ENCODE data around the gene PTGS1.
"Not testable (repeated sequence)": the region's sequence is repeated elsewhere in the genome, so short reads cannot be mapped to it uniquely, and the experiment has no call there.

DNA sequence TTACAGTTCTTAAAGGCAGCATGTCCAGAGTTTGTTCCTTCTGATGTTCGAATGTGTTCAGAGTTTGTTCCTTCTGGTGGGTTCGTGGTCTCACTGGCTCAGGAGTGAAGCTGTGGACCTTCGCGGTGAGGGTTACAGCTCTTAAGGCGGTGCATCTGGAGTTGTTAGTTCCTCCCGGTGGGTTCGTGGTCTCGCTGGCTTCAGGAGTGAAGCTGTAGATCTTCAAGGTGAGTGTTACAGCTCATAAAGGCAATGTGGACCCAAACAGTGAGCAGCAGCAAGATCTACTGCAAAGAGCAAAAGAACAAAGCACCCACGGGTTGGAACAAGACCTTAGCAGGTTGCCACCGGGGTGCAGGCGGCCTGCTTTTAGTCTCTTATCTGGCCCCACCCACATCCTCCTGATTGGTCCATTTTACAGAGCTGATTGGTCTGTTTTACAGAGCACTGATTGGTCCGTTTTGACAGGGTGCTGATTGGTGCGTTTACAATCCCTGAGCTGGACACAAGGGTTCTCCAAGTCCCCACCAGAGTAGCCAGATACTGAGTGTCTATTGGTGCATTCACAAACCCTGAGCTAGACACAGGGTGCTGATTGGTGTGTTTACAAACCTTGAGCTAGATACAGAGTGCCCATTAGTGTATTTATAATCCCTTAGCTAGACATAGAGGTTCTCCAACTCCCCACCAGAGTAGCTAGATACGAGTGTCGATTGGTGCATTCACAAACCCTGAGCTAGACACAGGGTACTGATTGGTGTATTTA lies 34.7 kb downstream of the PTGS1 start:
- TF ChIP-seq, protein P1, sequence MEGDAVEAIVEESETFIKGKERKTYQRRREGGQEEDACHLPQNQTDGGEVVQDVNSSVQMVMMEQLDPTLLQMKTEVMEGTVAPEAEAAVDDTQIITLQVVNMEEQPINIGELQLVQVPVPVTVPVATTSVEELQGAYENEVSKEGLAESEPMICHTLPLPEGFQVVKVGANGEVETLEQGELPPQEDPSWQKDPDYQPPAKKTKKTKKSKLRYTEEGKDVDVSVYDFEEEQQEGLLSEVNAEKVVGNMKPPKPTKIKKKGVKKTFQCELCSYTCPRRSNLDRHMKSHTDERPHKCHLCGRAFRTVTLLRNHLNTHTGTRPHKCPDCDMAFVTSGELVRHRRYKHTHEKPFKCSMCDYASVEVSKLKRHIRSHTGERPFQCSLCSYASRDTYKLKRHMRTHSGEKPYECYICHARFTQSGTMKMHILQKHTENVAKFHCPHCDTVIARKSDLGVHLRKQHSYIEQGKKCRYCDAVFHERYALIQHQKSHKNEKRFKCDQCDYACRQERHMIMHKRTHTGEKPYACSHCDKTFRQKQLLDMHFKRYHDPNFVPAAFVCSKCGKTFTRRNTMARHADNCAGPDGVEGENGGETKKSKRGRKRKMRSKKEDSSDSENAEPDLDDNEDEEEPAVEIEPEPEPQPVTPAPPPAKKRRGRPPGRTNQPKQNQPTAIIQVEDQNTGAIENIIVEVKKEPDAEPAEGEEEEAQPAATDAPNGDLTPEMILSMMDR (IDR thresholded peaks at IDR 0.05): not testable (repeated sequence)
- not testable (repeated sequence) for TF ChIP-seq EZH2, EZH2phosphoT487 (IDR thresholded peaks at IDR 0.05)

Measured in neural progenitor cell (in vitro differentiated cells).